HEK293 (cell line): ENCODE data around the gene SIN3A.

Source experiments
- CTCF ChIA-PET: fragments of 350-600 bp; formaldehyde crosslinking; extraction: SDS; loops from one replicate; lab custom pipeline; 2021; ENCODE audit warnings: antibody characterized with exemption; lab: Yijun Ruan, JAX
- POLR2A ChIA-PET: fragments of 300-600 bp; formaldehyde crosslinking; extraction: SDS; loops from one replicate; lab custom pipeline; 2020; ENCODE audit warnings: antibody characterized with exemption, inconsistent platforms; lab: Yijun Ruan, JAX
- H3K27ac ChIP-seq: fragments of 200-500 bp; sonication (Bioruptor generic); 2 replicates; pipeline ENCODE4 v1.5.1; 2014; ENCODE audit warnings: low read depth, low read length, control low read depth, inconsistent platforms; ENCODE audit errors: extremely low read depth
- H3K36me3 ChIP-seq, 2 experiments: fragments of 200-500 bp in 1 of 2; sonication (Bioruptor generic) in 1 of 2; 1 replicate in 1 of 2; 2 replicates in 1 of 2; pipeline ENCODE4 v1.5.1; 2014 to 2017; ENCODE audit warnings: inconsistent platforms in 2 of 2, low read length in 2 of 2; ENCODE audit not compliant: control insufficient read depth in 2 of 2, insufficient read depth in 1 of 2
- H3K4me1 ChIP-seq: fragments of 200-500 bp; sonication (Bioruptor generic); 2 replicates; pipeline ENCODE4 v1.5.1; 2014; ENCODE audit warnings: mild to moderate bottlenecking, low read length, inconsistent platforms; ENCODE audit not compliant: control insufficient read depth, insufficient read depth
- H3K4me3 ChIP-seq: 2 replicates; pipeline ENCODE4 v1.5.1; 2011; ENCODE audit warnings: low read depth, mild to moderate bottlenecking, control low read depth, low read length, moderate library complexity
- H3K9me3 ChIP-seq: fragments of 200-500 bp; sonication (Bioruptor generic); 2 replicates; pipeline ENCODE4 v1.5.1; 2014; ENCODE audit warnings: low read depth, low read length, inconsistent platforms; ENCODE audit not compliant: control insufficient read depth, insufficient read depth
- ATF2 ChIP-seq: fragments of 450-650 bp; formaldehyde crosslinking; IDR thresholded peaks from 2 replicates; pipeline ENCODE4 v1.5.1; 2016; ENCODE audit warnings: missing biosample characterization, missing genetic modification characterization, low read depth
- BCL11A ChIP-seq: fragments of 450-650 bp; formaldehyde crosslinking; IDR thresholded peaks from 2 replicates; pipeline ENCODE4 v1.5.1; 2016; ENCODE audit warnings: low read depth, missing biosample characterization, missing genetic modification characterization
- EGR2 ChIP-seq: fragments of 450-650 bp; formaldehyde crosslinking; IDR thresholded peaks from 2 replicates; pipeline ENCODE4 v1.5.1; 2016; ENCODE audit warnings: low read depth, missing biosample characterization, missing genetic modification characterization
- HOXD13 ChIP-seq: sonication (generic); formaldehyde crosslinking; IDR thresholded peaks from 2 replicates; pipeline ENCODE4 v1.8.0; 2022; ENCODE audit warnings: missing genetic modification reagents, borderline replicate concordance
- MEIS1 ChIP-seq: sonication (generic); formaldehyde crosslinking; IDR thresholded peaks from 2 replicates; pipeline ENCODE4 v1.8.1; 2022; ENCODE audit warnings: missing genetic modification reagents, mild to moderate bottlenecking, borderline replicate concordance
- ZBTB10 ChIP-seq: fragments of 450-650 bp; formaldehyde crosslinking; IDR thresholded peaks from 2 replicates; pipeline ENCODE4 v1.5.1; 2016; ENCODE audit warnings: missing biosample characterization, missing genetic modification characterization
- ZBTB49 ChIP-seq: fragments of 450-650 bp; formaldehyde crosslinking; IDR thresholded peaks from 2 replicates; pipeline ENCODE4 v1.5.1; 2016; ENCODE audit warnings: missing biosample characterization, missing genetic modification characterization, low read depth
- ZNF146 ChIP-seq: fragments of 450-650 bp; formaldehyde crosslinking; IDR thresholded peaks from 2 replicates; pipeline ENCODE4 v1.5.1; 2016; ENCODE audit warnings: missing biosample characterization, missing genetic modification characterization
- ZNF169 ChIP-seq: fragments of 450-650 bp; formaldehyde crosslinking; IDR thresholded peaks from 2 replicates; pipeline ENCODE4 v1.5.1; 2016; ENCODE audit warnings: missing biosample characterization, missing genetic modification characterization
- ZNF184 ChIP-seq: fragments of 450-650 bp; IDR thresholded peaks from 2 replicates; pipeline ENCODE4 v1.5.1; 2018; ENCODE audit warnings: missing biosample characterization, mild to moderate bottlenecking, missing genetic modification characterization
- ZNF19 ChIP-seq: fragments of 450-650 bp; formaldehyde crosslinking; IDR thresholded peaks from 2 replicates; pipeline ENCODE4; 2016; ENCODE audit warnings: missing biosample characterization, missing genetic modification characterization, low read depth
- ZNF2 ChIP-seq: fragments of 450-650 bp; formaldehyde crosslinking; IDR thresholded peaks from 2 replicates; pipeline ENCODE4 v1.5.1; 2016; ENCODE audit warnings: missing biosample characterization, missing genetic modification characterization
- ZNF274 ChIP-seq, 2 experiments: fragments of 200-500 bp in 1 of 2; fragments of 450-650 bp in 1 of 2; sonication (Bioruptor generic) in 1 of 2; formaldehyde crosslinking in 1 of 2; IDR thresholded peaks; 2 replicates each; pipeline versions ENCODE4 v1.5.1 to v1.6.1; 2014 to 2016; ENCODE audit warnings: borderline replicate concordance in 1 of 2, inconsistent platforms in 1 of 2, low read length in 1 of 2, missing biosample characterization in 1 of 2, missing genetic modification characterization in 1 of 2
- ZNF302 ChIP-seq: fragments of 450-650 bp; formaldehyde crosslinking; IDR thresholded peaks from 2 replicates; pipeline ENCODE4 v1.5.1; 2016; ENCODE audit warnings: missing biosample characterization, missing genetic modification characterization, low read depth
- ZNF501 ChIP-seq: fragments of 450-650 bp; formaldehyde crosslinking; IDR thresholded peaks from 2 replicates; pipeline ENCODE4 v1.5.1; 2016; ENCODE audit warnings: missing biosample characterization, missing genetic modification characterization
- ZNF558 ChIP-seq: fragments of 450-650 bp; formaldehyde crosslinking; IDR thresholded peaks from 2 replicates; pipeline ENCODE4 v1.5.1; 2016; ENCODE audit warnings: missing biosample characterization, missing genetic modification characterization
- ZNF571 ChIP-seq: fragments of 450-650 bp; formaldehyde crosslinking; IDR thresholded peaks from 2 replicates; pipeline ENCODE4 v1.5.0; 2017; ENCODE audit warnings: missing biosample characterization, missing genetic modification characterization
- ZNF600 ChIP-seq: fragments of 450-650 bp; formaldehyde crosslinking; IDR thresholded peaks from 2 replicates; pipeline ENCODE4 v1.5.1; 2016; ENCODE audit warnings: missing biosample characterization, missing genetic modification characterization
- ZNF610 ChIP-seq: fragments of 450-650 bp; formaldehyde crosslinking; IDR thresholded peaks from 2 replicates; pipeline ENCODE4 v1.5.1; 2016; ENCODE audit warnings: missing biosample characterization, missing genetic modification characterization, borderline replicate concordance
- ZNF645 ChIP-seq: fragments of 450-650 bp; formaldehyde crosslinking; IDR thresholded peaks from 2 replicates; pipeline ENCODE4; 2016; ENCODE audit warnings: missing biosample characterization, missing genetic modification characterization
- ZNF747 ChIP-seq: fragments of 450-650 bp; formaldehyde crosslinking; IDR thresholded peaks from 2 replicates; pipeline ENCODE4 v1.5.1; 2016; ENCODE audit warnings: missing biosample characterization, missing genetic modification characterization
- ZSCAN30 ChIP-seq: fragments of 450-650 bp; IDR thresholded peaks from 2 replicates; pipeline ENCODE4 v1.5.1; 2018; ENCODE audit warnings: missing biosample characterization, mild to moderate bottlenecking, missing genetic modification characterization, moderate library complexity
- TF ChIP-seq, protein P1 (sequence below): fragments of 450-650 bp; formaldehyde crosslinking; IDR thresholded peaks from 2 replicates; pipeline ENCODE4 v1.5.1; 2016; ENCODE audit warnings: missing biosample characterization, missing genetic modification characterization, borderline replicate concordance

Gene SIN3A

DNA sequence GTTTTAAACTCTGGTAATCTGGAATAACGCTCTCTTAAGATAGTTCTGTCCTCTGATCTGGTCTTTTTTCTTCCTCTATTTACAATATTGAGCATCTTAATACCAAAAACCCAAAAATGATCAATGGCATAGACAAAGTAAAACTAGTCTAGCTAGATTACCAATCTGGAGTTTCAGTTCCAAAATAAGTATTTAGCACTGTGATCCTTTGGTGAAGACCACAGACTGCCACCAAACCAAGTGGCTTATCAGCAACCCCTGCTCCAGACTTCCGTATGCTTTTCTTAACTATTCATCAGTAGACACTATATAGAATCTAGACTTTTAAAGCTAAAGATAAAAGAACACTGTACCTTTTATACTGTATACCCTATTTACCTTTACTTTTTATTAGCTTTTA is 47.6 kb downstream of the SIN3A start:
- ChIA-PET CTCF (interaction anchor here (1.8 to 3.3 kb wide), 2 partner anchors 36 to 37 kb away, joined by 5 to 13 read pairs; no protein-coding TSS in a partner anchor), POLR2A (interaction anchor here (0.6 to 1.3 kb wide), 2 partner anchors 235 to 244 kb away, joined by 4 to 10 read pairs; partner anchors contain the start of gene SNX33)
- Histone ChIP-seq H3K4me1 (no peaks in the 10 kb centered on the region), H3K4me3 (no peak overlapping the region), H3K36me3 (peaks cover 90 to 97% of the 10 kb centered on the region in 2 experiments), H3K27ac (no peak overlapping the region), H3K9me3 (no peaks in the 10 kb centered on the region)
- TF ChIP-seq, protein P1, sequence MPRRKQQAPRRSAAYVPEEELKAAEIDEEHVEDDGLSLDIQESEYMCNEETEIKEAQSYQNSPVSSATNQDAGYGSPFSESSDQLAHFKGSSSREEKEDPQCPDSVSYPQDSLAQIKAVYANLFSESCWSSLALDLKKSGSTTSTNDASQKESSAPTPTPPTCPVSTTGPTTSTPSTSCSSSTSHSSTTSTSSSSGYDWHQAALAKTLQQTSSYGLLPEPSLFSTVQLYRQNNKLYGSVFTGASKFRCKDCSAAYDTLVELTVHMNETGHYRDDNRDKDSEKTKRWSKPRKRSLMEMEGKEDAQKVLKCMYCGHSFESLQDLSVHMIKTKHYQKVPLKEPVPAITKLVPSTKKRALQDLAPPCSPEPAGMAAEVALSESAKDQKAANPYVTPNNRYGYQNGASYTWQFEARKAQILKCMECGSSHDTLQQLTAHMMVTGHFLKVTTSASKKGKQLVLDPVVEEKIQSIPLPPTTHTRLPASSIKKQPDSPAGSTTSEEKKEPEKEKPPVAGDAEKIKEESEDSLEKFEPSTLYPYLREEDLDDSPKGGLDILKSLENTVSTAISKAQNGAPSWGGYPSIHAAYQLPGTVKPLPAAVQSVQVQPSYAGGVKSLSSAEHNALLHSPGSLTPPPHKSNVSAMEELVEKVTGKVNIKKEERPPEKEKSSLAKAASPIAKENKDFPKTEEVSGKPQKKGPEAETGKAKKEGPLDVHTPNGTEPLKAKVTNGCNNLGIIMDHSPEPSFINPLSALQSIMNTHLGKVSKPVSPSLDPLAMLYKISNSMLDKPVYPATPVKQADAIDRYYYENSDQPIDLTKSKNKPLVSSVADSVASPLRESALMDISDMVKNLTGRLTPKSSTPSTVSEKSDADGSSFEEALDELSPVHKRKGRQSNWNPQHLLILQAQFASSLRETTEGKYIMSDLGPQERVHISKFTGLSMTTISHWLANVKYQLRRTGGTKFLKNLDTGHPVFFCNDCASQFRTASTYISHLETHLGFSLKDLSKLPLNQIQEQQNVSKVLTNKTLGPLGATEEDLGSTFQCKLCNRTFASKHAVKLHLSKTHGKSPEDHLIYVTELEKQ (tag by site-specific recombination) = no peak
- TF ChIP-seq ZNF501 (tag by site-specific recombination) = no peak
- no peak for TF ChIP-seq ZNF558 (tag by site-specific recombination)
- TF ChIP-seq ZNF184 (tag by site-specific recombination) = no peak
- TF ChIP-seq ZBTB10 (tag by site-specific recombination) = no peak
- no peak for TF ChIP-seq ZNF747 (tag by site-specific recombination)
- TF ChIP-seq ZNF571 = no peak
- no peak for TF ChIP-seq MEIS1
- TF ChIP-seq ZNF274 (IDR thresholded peaks at IDR 0.05; ENCODE audit: low read length) = no peak
- TF ChIP-seq ZNF274 (tag by site-specific recombination; IDR thresholded peaks at IDR 0.05; ENCODE audit: borderline replicate concordance) = no peak
- TF ChIP-seq ZNF645 = no peak
- no peak for TF ChIP-seq ZNF610
- TF ChIP-seq BCL11A (tag by site-specific recombination) = no peak
- no peak for TF ChIP-seq ZNF2 (tag by site-specific recombination)
- TF ChIP-seq HOXD13 (CRISPR knock-in tag) = no peak
- TF ChIP-seq ZNF146 (tag by site-specific recombination) = no peak

DNA sequence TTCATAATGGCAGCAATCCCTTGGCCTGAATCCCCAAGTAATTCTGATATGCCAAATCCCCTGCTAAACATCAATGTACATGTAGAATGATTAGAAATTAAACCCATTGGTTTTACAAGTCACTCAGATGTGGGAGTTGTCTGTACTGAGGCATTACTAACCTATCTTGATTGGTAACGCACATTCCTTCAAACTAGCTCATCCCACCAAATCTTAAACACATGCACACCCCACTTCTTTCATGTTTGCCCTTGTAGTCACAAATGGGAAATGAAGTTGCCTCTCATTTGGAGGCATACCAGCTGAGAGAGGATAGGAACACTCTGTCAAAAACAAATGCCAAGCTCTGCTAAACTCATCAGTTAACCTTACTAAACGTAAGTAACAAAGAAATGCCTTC is 54.0 kb downstream of the SIN3A start:
- peaks cover 86 to 93% of the 10 kb centered on the region in 2 experiments for H3K36me3 ChIP-seq
- no peaks in the 10 kb centered on the region for H3K4me1 ChIP-seq
- no peaks in the 10 kb centered on the region for H3K9me3 ChIP-seq
- ChIA-PET CTCF (interaction anchor here (0.6 to 1.2 kb wide), 2 partner anchors 25 to 30 kb away, joined by 3 to 5 read pairs; no protein-coding TSS in a partner anchor), POLR2A (interaction anchor here (0.6 to 1.4 kb wide), 2 partner anchors 57 to 60 kb away, joined by 3 to 4 read pairs; no protein-coding TSS in a partner anchor)
- H3K27ac ChIP-seq = no peak overlapping the region
- H3K4me3 ChIP-seq = no peak overlapping the region
- TF ChIP-seq ZNF600 (tag by site-specific recombination) = no peak
- no peak for TF ChIP-seq ZSCAN30 (tag by site-specific recombination)
- no peak for TF ChIP-seq ATF2 (tag by site-specific recombination)
- TF ChIP-seq ZNF19 (tag by site-specific recombination) = no peak
- no peak for TF ChIP-seq EGR2 (tag by site-specific recombination)
- no peak for TF ChIP-seq ZBTB49 (tag by site-specific recombination)
- no peak for TF ChIP-seq ZNF302 (tag by site-specific recombination)
- TF ChIP-seq ZNF169 (tag by site-specific recombination) = no peak
